Body of pancreas (tissue), 4 donors: ENCODE data around the gene HPGDS.
"Not testable (repeated sequence)": the region's sequence is repeated elsewhere in the genome, so short reads cannot be mapped to it uniquely, and the experiment has no call there.

Experiments
- POLR2A ChIP-seq, 3 donors: fragments of 450-650 bp; IDR thresholded peaks; one replicate each; pipeline ENCODE4 v1.6.1; 2016; ENCODE audit warnings: antibody characterized with exemption in 3 of 3, mild to moderate bottlenecking in 2 of 3
- TF ChIP-seq, protein P1 (sequence below), 7 experiments: fragments of 450-650 bp in 4 of 7; fragments of 200-600 bp in 3 of 7; sonication (generic) in 3 of 7; IDR thresholded peaks; one replicate each; pipeline ENCODE4 v1.5.1; 2016 to 2019; ENCODE audit warnings: antibody characterized with exemption in 7 of 7

GRCh38 chr4:94387965-94388364 is 45.3 kb upstream of the HPGDS start:
- TF ChIP-seq, protein P1, sequence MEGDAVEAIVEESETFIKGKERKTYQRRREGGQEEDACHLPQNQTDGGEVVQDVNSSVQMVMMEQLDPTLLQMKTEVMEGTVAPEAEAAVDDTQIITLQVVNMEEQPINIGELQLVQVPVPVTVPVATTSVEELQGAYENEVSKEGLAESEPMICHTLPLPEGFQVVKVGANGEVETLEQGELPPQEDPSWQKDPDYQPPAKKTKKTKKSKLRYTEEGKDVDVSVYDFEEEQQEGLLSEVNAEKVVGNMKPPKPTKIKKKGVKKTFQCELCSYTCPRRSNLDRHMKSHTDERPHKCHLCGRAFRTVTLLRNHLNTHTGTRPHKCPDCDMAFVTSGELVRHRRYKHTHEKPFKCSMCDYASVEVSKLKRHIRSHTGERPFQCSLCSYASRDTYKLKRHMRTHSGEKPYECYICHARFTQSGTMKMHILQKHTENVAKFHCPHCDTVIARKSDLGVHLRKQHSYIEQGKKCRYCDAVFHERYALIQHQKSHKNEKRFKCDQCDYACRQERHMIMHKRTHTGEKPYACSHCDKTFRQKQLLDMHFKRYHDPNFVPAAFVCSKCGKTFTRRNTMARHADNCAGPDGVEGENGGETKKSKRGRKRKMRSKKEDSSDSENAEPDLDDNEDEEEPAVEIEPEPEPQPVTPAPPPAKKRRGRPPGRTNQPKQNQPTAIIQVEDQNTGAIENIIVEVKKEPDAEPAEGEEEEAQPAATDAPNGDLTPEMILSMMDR (IDR thresholded peaks at IDR 0.05) = not testable (repeated sequence)
- not testable (repeated sequence) for TF ChIP-seq POLR2A (IDR thresholded peaks at IDR 0.05)
